Measurements from ENCODE around the gene SLCO3A1.

The SLCO3A1 gene

GRCh38 chr15:92100751-92101150 lies 247.2 kb downstream of the SLCO3A1 start:
- DNase-seq (ENCODE audit: low read depth) = no peak

GRCh38 chr15:92101708-92102394 lies 248.3 kb downstream of the SLCO3A1 start:
- no peak for DNase-seq (ENCODE audit: low read depth)

GRCh38 chr15:92102395-92102755 lies 248.9 kb downstream of the SLCO3A1 start:
- no peak for DNase-seq (ENCODE audit: low read depth)

GRCh38 chr15:92104072-92104471 lies 250.6 kb downstream of the SLCO3A1 start:
- DNase-seq (ENCODE audit: low read depth) = no peak

- DNase-seq (ENCODE audit: low read depth) = no peak
Observed at GRCh38 chr15:92105611-92106010, 252.1 kb downstream of the SLCO3A1 start.

- DNase-seq (ENCODE audit: low read depth) = no peak
Observed at GRCh38 chr15:92107510-92107909, 254.0 kb downstream of the SLCO3A1 start.

GRCh38 chr15:92109191-92109873 lies 255.8 kb downstream of the SLCO3A1 start:
- no peak for DNase-seq (ENCODE audit: low read depth)

- DNase-seq (ENCODE audit: low read depth) = no peak
Observed at GRCh38 chr15:92111291-92111690, 257.8 kb downstream of the SLCO3A1 start.

GRCh38 chr15:92111751-92112150 lies 258.2 kb downstream of the SLCO3A1 start:
- DNase-seq (ENCODE audit: low read depth) = no peak

GRCh38 chr15:92112180-92112579 lies 258.7 kb downstream of the SLCO3A1 start:
- DNase-seq (ENCODE audit: low read depth) = no peak

GRCh38 chr15:92112711-92113110 lies 259.2 kb downstream of the SLCO3A1 start:
- DNase-seq (ENCODE audit: low read depth) = no peak

- no peak for DNase-seq (ENCODE audit: low read depth)
Observed at GRCh38 chr15:92113832-92114231, 260.3 kb downstream of the SLCO3A1 start.

- DNase-seq (ENCODE audit: low read depth) = no peak
Observed at GRCh38 chr15:92115834-92116233, 262.3 kb downstream of the SLCO3A1 start.

- no peak for DNase-seq (ENCODE audit: low read depth)
Observed at GRCh38 chr15:92116330-92116729, 262.8 kb downstream of the SLCO3A1 start.

- DNase-seq (ENCODE audit: low read depth) = no peak
Observed at GRCh38 chr15:92117261-92117731, 263.8 kb downstream of the SLCO3A1 start.

- DNase-seq (ENCODE audit: low read depth) = no peak
Observed at GRCh38 chr15:92118162-92118935, 264.8 kb downstream of the SLCO3A1 start.

GRCh38 chr15:92118936-92119325 lies 265.4 kb downstream of the SLCO3A1 start:
- no peak for DNase-seq (ENCODE audit: low read depth)

GRCh38 chr15:92120094-92120795 lies 266.7 kb downstream of the SLCO3A1 start:
- no peak for DNase-seq (ENCODE audit: low read depth)

GRCh38 chr15:92121047-92121446 lies 267.5 kb downstream of the SLCO3A1 start:
- DNase-seq (ENCODE audit: low read depth) = no peak

- DNase-seq (ENCODE audit: low read depth) = no peak
Observed at GRCh38 chr15:92122259-92122658, 268.8 kb downstream of the SLCO3A1 start.

GRCh38 chr15:92123962-92124656 lies 270.6 kb downstream of the SLCO3A1 start:
- no peak for DNase-seq (ENCODE audit: low read depth)

GRCh38 chr15:92124657-92125010 lies 271.1 kb downstream of the SLCO3A1 start:
- DNase-seq (ENCODE audit: low read depth) = no peak
